RWPE2 (cell line): ENCODE data around the gene SDSL.

ENCODE experiments used
- ATAC-seq: fragments of 200-7000 bp; cut with Tn5 transposase; 3 replicates; pipeline ENCODE4 v1.9.1; 2021; ENCODE audit warnings: low read depth
- DNase-seq: peaks from one replicate; pipeline ENCODE4 v3.0.0-alpha.2; 2020; ENCODE audit warnings: low spot score
- H3K27ac ChIP-seq: fragments of 450-650 bp; 2 replicates; pipeline ENCODE4 v1.5.1; 2017; ENCODE audit warnings: mild to moderate bottlenecking; ENCODE audit not compliant: poor library complexity, severe bottlenecking
- H3K27me3 ChIP-seq: fragments of 250-450 bp; sonication (Bioruptor Pico); 2 replicates; pipeline ENCODE4 v1.5.1; 2021; ENCODE audit warnings: mild to moderate bottlenecking, moderate library complexity; ENCODE audit not compliant: insufficient read depth, poor library complexity, severe bottlenecking
- H3K36me3 ChIP-seq: fragments of 250-450 bp; sonication (Bioruptor Pico); 2 replicates; pipeline ENCODE4 v1.5.1; 2020; ENCODE audit warnings: low read depth, mild to moderate bottlenecking, moderate library complexity
- H3K4me1 ChIP-seq: fragments of 250-450 bp; sonication (Bioruptor Pico); 2 replicates; pipeline ENCODE4 v1.5.1; 2021; ENCODE audit warnings: mild to moderate bottlenecking, moderate library complexity; ENCODE audit not compliant: insufficient read depth, poor library complexity, severe bottlenecking
- H3K4me3 ChIP-seq: fragments of 250-450 bp; sonication (Bioruptor Pico); 2 replicates; pipeline ENCODE4 v1.5.1; 2021; ENCODE audit warnings: mild to moderate bottlenecking, moderate library complexity; ENCODE audit not compliant: severe bottlenecking
- H3K9me3 ChIP-seq: fragments of 250-450 bp; sonication (Bioruptor Pico); 2 replicates; pipeline ENCODE4 v1.5.1; 2021; ENCODE audit warnings: mild to moderate bottlenecking, moderate library complexity; ENCODE audit not compliant: severe bottlenecking
- TF ChIP-seq, protein P1 (sequence below): fragments of 450-650 bp; IDR thresholded peaks from one replicate; pipeline ENCODE4 v1.5.1; 2017; ENCODE audit warnings: mild to moderate bottlenecking, moderate library complexity; ENCODE audit not compliant: poor library complexity, severe bottlenecking

Gene SDSL

DNA sequence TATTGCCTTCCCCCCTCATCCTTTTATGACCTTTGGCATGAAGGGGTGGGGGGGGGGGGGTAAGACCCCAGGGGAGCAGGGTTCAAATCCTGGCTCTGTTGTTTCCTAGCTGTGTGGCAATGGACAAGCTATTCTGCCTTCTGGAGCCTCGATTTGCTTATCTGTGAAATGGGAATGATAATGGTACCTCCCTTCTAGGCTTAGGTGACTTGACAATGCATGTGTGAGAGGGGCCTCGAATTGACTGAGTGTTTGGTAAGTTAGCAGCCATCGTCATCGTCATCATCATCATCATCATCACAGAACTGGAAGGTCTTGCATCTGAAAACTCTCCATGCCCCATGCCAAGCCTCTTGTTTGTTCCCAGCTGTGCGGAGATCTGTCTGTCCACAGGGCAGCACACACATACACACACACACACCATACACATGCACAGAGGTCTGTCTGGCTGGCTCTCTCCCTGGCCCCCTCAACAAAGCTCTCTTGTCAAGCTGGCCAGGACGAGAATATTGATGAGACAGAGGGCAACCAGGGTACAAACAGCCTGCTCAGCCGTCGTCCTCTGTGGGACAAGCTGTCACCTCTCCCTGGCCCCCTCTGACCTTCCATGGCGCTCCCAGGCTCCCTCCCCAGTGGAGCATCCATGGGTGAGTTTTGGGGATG is 12.6 kb upstream of the SDSL start:
- Histone ChIP-seq H3K36me3 (no peaks in the 10 kb centered on the region), H3K9me3 (no peaks in the 10 kb centered on the region), H3K27ac (no peak overlapping the region), H3K4me1 (no peaks in the 10 kb centered on the region), H3K27me3 (no peaks in the 10 kb centered on the region), H3K4me3 (no peak overlapping the region)
- TF ChIP-seq, protein P1, sequence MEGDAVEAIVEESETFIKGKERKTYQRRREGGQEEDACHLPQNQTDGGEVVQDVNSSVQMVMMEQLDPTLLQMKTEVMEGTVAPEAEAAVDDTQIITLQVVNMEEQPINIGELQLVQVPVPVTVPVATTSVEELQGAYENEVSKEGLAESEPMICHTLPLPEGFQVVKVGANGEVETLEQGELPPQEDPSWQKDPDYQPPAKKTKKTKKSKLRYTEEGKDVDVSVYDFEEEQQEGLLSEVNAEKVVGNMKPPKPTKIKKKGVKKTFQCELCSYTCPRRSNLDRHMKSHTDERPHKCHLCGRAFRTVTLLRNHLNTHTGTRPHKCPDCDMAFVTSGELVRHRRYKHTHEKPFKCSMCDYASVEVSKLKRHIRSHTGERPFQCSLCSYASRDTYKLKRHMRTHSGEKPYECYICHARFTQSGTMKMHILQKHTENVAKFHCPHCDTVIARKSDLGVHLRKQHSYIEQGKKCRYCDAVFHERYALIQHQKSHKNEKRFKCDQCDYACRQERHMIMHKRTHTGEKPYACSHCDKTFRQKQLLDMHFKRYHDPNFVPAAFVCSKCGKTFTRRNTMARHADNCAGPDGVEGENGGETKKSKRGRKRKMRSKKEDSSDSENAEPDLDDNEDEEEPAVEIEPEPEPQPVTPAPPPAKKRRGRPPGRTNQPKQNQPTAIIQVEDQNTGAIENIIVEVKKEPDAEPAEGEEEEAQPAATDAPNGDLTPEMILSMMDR, result no peak
- DNase-seq (no peak), ATAC-seq (no peak)

DNA sequence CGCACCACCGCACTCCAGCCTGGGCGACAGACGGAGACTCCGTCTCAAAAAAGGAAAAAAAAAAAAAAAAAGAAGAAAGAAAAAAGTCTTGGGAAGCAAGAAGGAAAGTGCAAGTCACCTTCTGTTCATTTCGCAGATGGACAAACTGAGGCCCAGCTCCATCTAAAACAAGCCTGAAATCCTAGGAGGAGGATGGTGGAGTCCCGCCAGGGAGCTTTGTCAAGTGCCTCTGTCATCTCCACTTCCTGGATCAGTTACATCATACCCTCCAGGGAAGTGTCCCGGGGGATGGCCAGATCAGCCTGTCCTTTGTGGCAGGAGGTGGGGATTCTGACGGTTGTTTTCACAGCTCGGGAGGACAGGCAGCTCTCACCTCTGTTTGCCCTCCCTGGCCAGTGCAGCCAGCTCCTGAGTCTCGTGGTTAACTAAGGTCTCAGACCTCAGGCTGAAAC is 8.7 kb upstream of the SDSL start:
- no peaks in the 10 kb centered on the region for H3K27me3 ChIP-seq
- H3K27ac ChIP-seq, result no peak overlapping the region
- no peaks in the 10 kb centered on the region for H3K4me1 ChIP-seq
- TF ChIP-seq, protein P1, result no peak
- no peaks in the 10 kb centered on the region for H3K36me3 ChIP-seq
- no peaks in the 10 kb centered on the region for H3K9me3 ChIP-seq
- ATAC-seq (no peak), DNase-seq (no peak)
- H3K4me3 ChIP-seq, result no peak overlapping the region

- no peak for DNase-seq
- no peak overlapping the region for H3K4me3 ChIP-seq
- TF ChIP-seq, protein P1, result no peak
- H3K4me1 ChIP-seq, result no peaks in the 10 kb centered on the region
- H3K27me3 ChIP-seq, result no peaks in the 10 kb centered on the region
- no peak for ATAC-seq
- no peaks in the 10 kb centered on the region for H3K9me3 ChIP-seq
- H3K36me3 ChIP-seq, result no peaks in the 10 kb centered on the region
- no peak overlapping the region for H3K27ac ChIP-seq
Measured at GRCh38 chr12:113414519-113415038, 7.6 kb upstream of the SDSL start.

- no peaks in the 10 kb centered on the region for H3K27me3 ChIP-seq
- no peak for DNase-seq
- H3K36me3 ChIP-seq, result no peaks in the 10 kb centered on the region
- H3K4me1 ChIP-seq, result no peaks in the 10 kb centered on the region
- H3K27ac ChIP-seq, result no peak overlapping the region
- H3K4me3 ChIP-seq, result no peak overlapping the region
- peak; percentile 36; the same call in 1 of the 3 replicates for ATAC-seq
- TF ChIP-seq, protein P1, result no peak
- H3K9me3 ChIP-seq, result no peaks in the 10 kb centered on the region
Measured at GRCh38 chr12:113416091-113416754, 6.0 kb upstream of the SDSL start.
